PC-3 (cell line): ENCODE data around the gene TMEM59L. TPM values are rescaled to one million over a fixed set of nuclear protein-coding genes. Genes with fewer than 3 reads are reported as not detected.

Source experiments
- ATAC-seq: fragments of 200-7000 bp; cut with Tn5 transposase; 2 replicates; pipeline ENCODE4 v1.9.1; 2020; ENCODE audit warnings: mild to moderate bottlenecking, moderate library complexity
- BruUV-seq: library from RNA; stranded (reverse); fragments of 400-500 nt; replicated peaks from 2 replicates; lab custom pipeline; 2021; lab: Mats Ljungman, UMichigan
- CTCF ChIA-PET: fragments of 300-600 bp; sonication (Branson Sonifier 250); formaldehyde crosslinking; loops from one replicate; lab custom pipeline; 2022; ENCODE audit warnings: antibody characterized with exemption; lab: Charles Lee
- POLR2A ChIA-PET: fragments of 300-600 bp; sonication (Branson Sonifier 250); formaldehyde crosslinking; loops from one replicate; lab custom pipeline; 2022; ENCODE audit warnings: antibody characterized with exemption; ENCODE audit not compliant: unreplicated experiment; lab: Charles Lee
- DNase-seq: peaks from one replicate; pipeline ENCODE4 v3.0.0-alpha.2; 2015
- H2AFZ ChIP-seq: fragments of 300-600 bp; sonication (generic); 2 replicates; pipeline ENCODE4 v1.6.0; 2016; ENCODE audit warnings: antibody characterized with exemption, low read length
- H3F3A ChIP-seq: fragments of 300-600 bp; sonication (generic); one replicate; pipeline ENCODE4 v1.6.0; 2017; ENCODE audit warnings: antibody characterized with exemption, low read length, control low read depth, mild to moderate bottlenecking; ENCODE audit not compliant: unreplicated experiment
- H3K27ac ChIP-seq: fragments of 300-600 bp; sonication (generic); 2 replicates; pipeline ENCODE4 v1.5.1; 2016; ENCODE audit warnings: mild to moderate bottlenecking, low read length
- H3K27me3 ChIP-seq: fragments of 300-600 bp; sonication (generic); 2 replicates; pipeline ENCODE4 v1.6.1; 2016; ENCODE audit warnings: low read length, mixed read lengths
- H3K36me3 ChIP-seq: fragments of 300-600 bp; sonication (generic); 2 replicates; pipeline ENCODE4 v1.6.1; 2016; ENCODE audit warnings: low read depth, mixed run types, low read length, mixed read lengths
- H3K4me1 ChIP-seq: fragments of 300-600 bp; sonication (generic); 2 replicates; pipeline ENCODE4 v1.5.1; 2016; ENCODE audit warnings: low read length; ENCODE audit not compliant: insufficient read depth
- H3K4me2 ChIP-seq: fragments of 300-600 bp; sonication (generic); 2 replicates; pipeline ENCODE4 v1.6.0; 2016; ENCODE audit warnings: low read length
- H3K4me3 ChIP-seq: fragments of 300-600 bp; sonication (generic); 2 replicates; pipeline ENCODE4 v1.5.1; 2016; ENCODE audit warnings: mild to moderate bottlenecking, low read length, mixed read lengths
- H3K79me2 ChIP-seq: fragments of 300-600 bp; sonication (generic); 2 replicates; pipeline ENCODE4 v1.6.1; 2017; ENCODE audit warnings: low read length, mixed read lengths
- H3K9ac ChIP-seq: fragments of 300-600 bp; sonication (generic); 2 replicates; pipeline ENCODE4 v1.6.0; 2016; ENCODE audit warnings: mild to moderate bottlenecking, low read length
- H3K9me2 ChIP-seq: fragments of 300-600 bp; sonication (generic); replicated peaks from 2 replicates; pipeline ENCODE4 v1.6.1; 2016; ENCODE audit warnings: mixed run types, low read length, mixed read lengths
- H3K9me3 ChIP-seq: fragments of 300-600 bp; sonication (generic); 2 replicates; pipeline ENCODE4 v1.6.1; 2016; ENCODE audit warnings: low read length, mixed read lengths
- H4K20me1 ChIP-seq: fragments of 300-600 bp; sonication (generic); 2 replicates; pipeline ENCODE4 v1.6.1; 2016; ENCODE audit warnings: low read length, mixed read lengths
- CTCF ChIP-seq: fragments of 300-600 bp; sonication (generic); conservative IDR thresholded peaks from 2 replicates; pipeline ENCODE4 v1.5.1; 2017; ENCODE audit warnings: antibody characterized with exemption, low read depth, mild to moderate bottlenecking, low read length
- EZH2 ChIP-seq: fragments of 300-600 bp; sonication (generic); IDR thresholded peaks from one replicate; pipeline ENCODE4 v1.6.1; 2017; ENCODE audit warnings: antibody characterized with exemption, mild to moderate bottlenecking, low read length; ENCODE audit not compliant: unreplicated experiment
- EZH2phosphoT487 ChIP-seq: fragments of 300-600 bp; sonication (generic); IDR thresholded peaks from 2 replicates; pipeline ENCODE4 v1.6.1; 2018; ENCODE audit warnings: mild to moderate bottlenecking, antibody characterized with exemption, low read length, borderline replicate concordance
- intact Hi-C: fragments of 100-400 bp; cut with micrococcal nuclease; formaldehyde crosslinking; loops from 2 replicates; pipeline ENCODE4 v1.9.0; 2023
- total RNA-seq: library from RNA; depleted of rRNA; stranded (reverse); fragments of >200 nt; gene quantifications from 2 replicates; pipeline ENCODE4 v1.2.3, GENCODE V29; 2014

The TMEM59L gene
- total RNA-seq, 1 experiment from 2014 or later: 0.44 TPM

DNA sequence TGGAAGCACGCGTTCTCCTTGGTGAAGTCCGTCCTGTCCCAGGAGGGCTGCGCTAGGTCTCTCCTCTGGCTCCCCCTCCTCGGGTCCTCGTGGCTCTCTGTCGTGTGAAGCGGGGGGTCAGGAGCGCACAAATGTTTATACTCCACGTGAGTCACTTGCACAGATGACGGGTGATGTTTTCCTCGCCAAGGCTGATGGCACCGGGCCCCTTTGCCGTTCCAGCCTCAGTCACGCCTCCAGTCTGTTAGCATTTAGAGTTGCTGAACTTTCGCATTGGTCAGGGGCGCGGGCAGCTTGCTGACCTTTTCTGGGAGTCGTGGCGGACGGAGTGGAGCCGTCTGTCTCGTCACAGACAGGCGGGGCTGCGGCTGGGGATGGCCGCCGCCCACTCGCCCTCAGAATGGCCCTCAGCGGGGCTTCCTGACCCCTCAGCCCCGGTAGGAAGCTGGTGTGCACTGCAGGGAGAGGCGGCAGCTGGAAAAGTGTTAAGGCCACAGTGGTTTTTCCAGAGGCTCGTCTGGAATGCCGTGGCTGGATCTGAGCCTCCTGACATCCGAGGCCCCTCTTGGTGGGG lies 37.9 kb downstream of the TMEM59L start:
- no peaks in the 10 kb centered on the region for H3K27me3 ChIP-seq
- intact Hi-C loops: no loop called here
- no peak overlapping the region for H3K27ac ChIP-seq
- no peak for DNase-seq
- no peaks in the 10 kb centered on the region for H3K36me3 ChIP-seq
- no peaks in the 10 kb centered on the region for H3F3A ChIP-seq
- H2AFZ ChIP-seq: no peak overlapping the region
- ChIA-PET CTCF (no interaction called here), POLR2A (no interaction called here)
- H3K9me2 ChIP-seq: no peaks in the 10 kb centered on the region
- no peak overlapping the region for H3K4me3 ChIP-seq
- H3K4me2 ChIP-seq: no peak overlapping the region
- H3K79me2 ChIP-seq: peaks cover 4% of the 10 kb centered on the region; the same call in 1 of the 2 replicates
- no TSS peak for BruUV-seq
- TF ChIP-seq EZH2phosphoT487 (no peak), EZH2 (no peak), CTCF (no peak)
- H4K20me1 ChIP-seq: no peaks in the 10 kb centered on the region
- H3K9ac ChIP-seq: no peak overlapping the region
- ATAC-seq: no peak
- H3K9me3 ChIP-seq: no peaks in the 10 kb centered on the region
- no peaks in the 10 kb centered on the region for H3K4me1 ChIP-seq

- CTCF ChIA-PET: no interaction called here
- Histone ChIP-seq H3F3A (no peaks in the 10 kb centered on the region), H3K79me2 (peaks cover 2% of the 10 kb centered on the region; the same call in 1 of the 2 replicates), H4K20me1 (no peaks in the 10 kb centered on the region), H3K36me3 (no peaks in the 10 kb centered on the region), H3K9ac (no peak overlapping the region), H3K9me2 (no peaks in the 10 kb centered on the region), H3K27ac (no peak overlapping the region), H2AFZ (no peak overlapping the region), H3K27me3 (no peaks in the 10 kb centered on the region), H3K4me2 (no peak overlapping the region), H3K4me1 (no peaks in the 10 kb centered on the region), H3K4me3 (no peak overlapping the region), H3K9me3 (no peaks in the 10 kb centered on the region)
- ATAC-seq: no peak
- intact Hi-C loops: no loop called here
- DNase-seq: no peak
- POLR2A ChIA-PET: no interaction called here
- no peak for TF ChIP-seq EZH2phosphoT487
- TF ChIP-seq CTCF: no peak
- TF ChIP-seq EZH2: no peak
- no TSS peak for BruUV-seq
Measured at GRCh38 chr19:18651300-18651699, 38.6 kb downstream of the TMEM59L start.

GRCh38 chr19:18651733-18652132 lies 39.1 kb downstream of the TMEM59L start:
- DNase-seq (no peak), ATAC-seq (no peak)
- no peak overlapping the region for H3K27ac ChIP-seq
- TF ChIP-seq CTCF (no peak), EZH2 (no peak), EZH2phosphoT487 (no peak)
- no peak overlapping the region for H3K4me3 ChIP-seq
- H3K36me3 ChIP-seq: no peaks in the 10 kb centered on the region
- no peaks in the 10 kb centered on the region for H3F3A ChIP-seq
- H3K27me3 ChIP-seq: no peaks in the 10 kb centered on the region
- POLR2A ChIA-PET: no interaction called here
- H4K20me1 ChIP-seq: no peaks in the 10 kb centered on the region
- H3K9me3 ChIP-seq: no peaks in the 10 kb centered on the region
- H3K4me2 ChIP-seq: no peak overlapping the region
- H3K9ac ChIP-seq: no peak overlapping the region
- intact Hi-C loops: no loop called here
- CTCF ChIA-PET: no interaction called here
- no peaks in the 10 kb centered on the region for H3K9me2 ChIP-seq
- no TSS peak for BruUV-seq
- no peak overlapping the region for H2AFZ ChIP-seq
- no peaks in the 10 kb centered on the region for H3K4me1 ChIP-seq
- H3K79me2 ChIP-seq: no peaks in the 10 kb centered on the region
